H1 (cell line): ENCODE data around the gene KANTR. TPM values are rescaled to one million over a fixed set of nuclear protein-coding genes. Genes with fewer than 3 reads are reported as not detected.

Experiments used
- ATF2 ChIP-seq: IDR thresholded peaks from 2 replicates; pipeline ENCODE4 v1.6.1; 2012; ENCODE audit warnings: low read length, inconsistent platforms
- SP4 ChIP-seq: IDR thresholded peaks from 2 replicates; pipeline ENCODE4 v1.6.1; 2012; ENCODE audit warnings: low read length, inconsistent platforms
- polyA plus RNA-seq, 7 experiments: library from polyadenylated mRNA; depleted of rRNA in 3 of 7; stranded (reverse) in 5 of 7; unstranded in 2 of 7; fragments of >200 nt in 5 of 7; fragments of 200-250 nt in 2 of 7; gene quantifications; 1 replicate in 5 of 7; 2 replicates in 1 of 7; 4 replicates in 1 of 7; pipeline versions ENCODE4 v1.2.1 to v1.2.3, GENCODE V29; 2011 to 2013; ENCODE audit warnings: missing spikeins in 2 of 7, mixed read lengths in 2 of 7
- total RNA-seq: library from RNA; stranded (reverse); fragmentation: NEBNext Ultra II Directional; extraction: Animal tissue kit (Norgen Biotek cat#: 25700); gene quantifications from 2 replicates; pipeline ENCODE4 v1.2.1, GENCODE V29; 2021

Gene KANTR
- total and polyA plus RNA-seq, 2 of the 8 experiments (the other 6 are each of a cell fraction or from before 2014, with no cell fraction given) = 7.7 to 9.5 TPM

- TF ChIP-seq ATF2 (no peak), SP4 (no peak)
- TF ChIP-seq, all 59 proteins: peak for 0
Observed at GRCh38 chrX:53071064-53071463, 22.9 kb upstream of the KANTR start (continued).
